NCI-H146 treated with DMSO at 0.1 percent for 48 hours (cell line): ENCODE results near the gene ABHD10.
"Not testable (repeated sequence)": the region's sequence is repeated elsewhere in the genome, so short reads cannot be mapped to it uniquely, and the experiment has no call there.

Experiments used
- DNase-seq: peaks from one replicate; lab custom pipeline; 2025; ENCODE audit not compliant: unreplicated experiment; lab: John Stamatoyannopoulos, UW

Gene ABHD10

GRCh38 chr3:112027826-112028225 is 49.0 kb downstream of the ABHD10 start:
- no peak for DNase-seq

DNA sequence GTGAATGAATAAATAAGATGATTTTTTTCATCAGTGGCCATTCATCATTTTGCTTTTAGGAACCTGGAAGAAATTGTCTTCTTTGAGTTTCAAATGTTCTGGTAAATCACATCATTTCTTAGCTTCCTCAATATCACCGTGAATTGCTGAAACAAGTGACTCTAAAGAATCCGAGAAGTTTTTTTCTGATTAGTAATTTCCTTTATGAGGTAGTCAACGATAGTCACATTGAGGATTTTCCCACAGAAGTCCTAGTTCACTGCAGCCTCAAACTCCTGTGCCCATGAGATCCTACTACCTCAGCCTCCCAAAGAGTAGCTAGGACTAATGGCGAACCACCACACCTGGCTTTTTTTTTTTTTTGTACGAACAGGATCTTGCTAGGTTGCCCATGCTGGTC is 52.1 kb downstream of the ABHD10 start:
- no peak for DNase-seq

DNA sequence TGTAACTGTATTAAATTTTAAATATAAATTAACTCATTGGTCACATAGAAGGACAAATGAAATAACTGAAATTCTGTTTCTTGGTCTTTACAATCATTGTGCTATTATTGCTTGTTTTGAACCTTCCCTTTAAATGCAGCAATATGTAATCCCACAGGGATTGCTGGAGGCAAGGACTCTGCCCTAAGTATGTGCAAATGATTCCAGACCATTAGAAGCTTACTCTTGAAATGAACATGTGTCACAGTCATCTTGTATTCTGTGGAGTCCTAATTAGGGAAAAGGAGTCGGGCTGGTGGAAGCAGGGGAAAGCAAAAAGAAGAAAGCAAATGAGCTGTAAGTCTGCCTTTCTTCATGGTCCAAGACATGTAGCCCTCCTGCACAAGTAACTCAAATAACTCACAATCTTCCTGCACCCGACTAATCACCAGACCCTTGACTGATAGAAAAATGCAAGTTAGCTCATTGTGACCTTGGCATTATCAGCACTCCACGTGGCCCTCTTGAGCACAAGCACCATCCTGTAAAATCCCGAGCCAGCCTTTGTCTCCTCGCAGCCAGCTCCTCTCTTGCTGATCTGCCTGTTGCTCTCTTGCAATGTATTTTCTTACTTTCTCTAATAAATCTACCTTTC is 53.4 kb downstream of the ABHD10 start:
- DNase-seq = no peak

DNA sequence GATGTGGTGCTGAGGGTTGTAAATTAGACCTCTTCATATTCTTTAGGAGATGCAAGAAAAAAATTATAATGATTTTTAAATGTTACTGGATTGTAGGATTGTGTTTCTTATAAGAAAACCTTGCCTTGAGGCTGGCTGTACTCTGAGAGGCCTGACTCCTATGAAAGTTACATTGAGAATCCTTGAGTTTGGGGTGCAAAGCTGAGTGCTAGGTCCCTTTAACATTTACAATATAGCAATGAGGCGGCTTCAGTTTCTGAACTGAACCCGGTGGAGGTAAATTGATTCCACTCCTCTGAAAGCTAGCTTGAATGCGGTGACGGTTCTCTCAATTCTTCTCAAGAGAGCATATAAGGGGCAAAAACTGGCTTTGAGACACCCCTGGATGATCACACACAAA is 55.6 kb downstream of the ABHD10 start, which contains the start of gene TMPRSS7:
TSS of gene TMPRSS7 (plus strand) at position 301 of the 400 bp plus-strand sequence. CDS start 110 bp downstream, outside the sequence.
- DNase-seq = no peak

DNA sequence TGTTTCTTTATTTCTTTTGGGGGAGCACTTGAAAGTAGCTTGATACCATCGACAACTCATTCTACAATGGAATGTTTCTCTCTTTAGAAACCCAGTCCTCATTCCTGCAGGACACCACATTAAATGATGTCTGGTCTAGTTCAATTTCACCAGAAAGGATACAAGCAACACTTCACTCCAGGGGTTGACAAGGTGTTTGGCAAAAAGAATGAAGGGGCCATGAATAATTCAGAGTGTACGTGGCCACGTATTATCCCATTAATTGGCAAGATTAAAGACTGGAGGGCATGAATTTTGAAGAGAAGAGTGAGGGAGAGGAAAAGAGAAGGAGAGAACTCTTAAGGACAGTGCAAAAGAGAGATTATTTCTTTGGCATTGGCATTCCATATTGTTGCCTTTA is 56.4 kb downstream of the ABHD10 start:
- DNase-seq = peak; percentile 53

GRCh38 chr3:112037194-112037593 is 58.4 kb downstream of the ABHD10 start:
- DNase-seq = not testable (repeated sequence)

GRCh38 chr3:112038863-112039262 is 60.0 kb downstream of the ABHD10 start:
- DNase-seq = peak; percentile 42

- DNase-seq = no peak
These were observed 62.5 kb downstream of the ABHD10 start for GRCh38 chr3:112041321-112041720.

GRCh38 chr3:112042842-112043280 is 64.0 kb downstream of the ABHD10 start:
- peak; percentile 100 for DNase-seq
